H9 (cell line): ENCODE measurements around the gene ZSCAN16. TPM values are rescaled to one million over a fixed set of nuclear protein-coding genes. Genes with fewer than 3 reads are reported as not detected.

Experiments used
- DNase-seq: peaks from one replicate; pipeline ENCODE4 v3.0.0-alpha.2; 2017
- H2AFZ ChIP-seq: one replicate; pipeline ENCODE4 v1.6.1; 2013; ENCODE audit warnings: mild to moderate bottlenecking, low read length, control low read depth, moderate library complexity
- H2AK5ac ChIP-seq: 2 replicates; pipeline ENCODE4 v1.6.1; 2013; ENCODE audit warnings: low read length, control low read depth, mixed read lengths; ENCODE audit not compliant: insufficient read length
- H2BK120ac ChIP-seq: one replicate; pipeline ENCODE4 v1.6.1; 2013; ENCODE audit warnings: low read depth, mild to moderate bottlenecking, low read length, control low read depth, inconsistent platforms; ENCODE audit not compliant: poor library complexity, severe bottlenecking
- H2BK12ac ChIP-seq: 2 replicates; pipeline ENCODE4 v1.6.1; 2013; ENCODE audit warnings: low read length, control low read depth, mixed read lengths, low read depth; ENCODE audit not compliant: insufficient read length
- H2BK15ac ChIP-seq: 2 replicates; pipeline ENCODE4 v1.6.1; 2013; ENCODE audit warnings: low read depth, low read length, control low read depth
- H2BK20ac ChIP-seq: one replicate; pipeline ENCODE4 v1.6.1; 2013; ENCODE audit warnings: low read depth, mild to moderate bottlenecking, low read length, control low read depth, inconsistent platforms; ENCODE audit not compliant: poor library complexity, severe bottlenecking
- H2BK5ac ChIP-seq: 2 replicates; pipeline ENCODE4 v1.6.1; 2013; ENCODE audit warnings: low read length, control low read depth, mixed read lengths; ENCODE audit not compliant: insufficient read length
- H3K14ac ChIP-seq: 2 replicates; pipeline ENCODE4 v1.6.1; 2013; ENCODE audit warnings: low read length, control low read depth; ENCODE audit not compliant: insufficient read depth
- H3K18ac ChIP-seq: 2 replicates; pipeline ENCODE4 v1.6.1; 2013; ENCODE audit warnings: low read depth, mild to moderate bottlenecking, mixed read lengths, low read length, control low read depth; ENCODE audit not compliant: insufficient read length
- H3K23ac ChIP-seq: 2 replicates; pipeline ENCODE4 v1.6.1; 2013; ENCODE audit warnings: low read length, control low read depth, mixed read lengths, low read depth; ENCODE audit not compliant: insufficient read length
- H3K23me2 ChIP-seq: 2 replicates; pipeline ENCODE4 v1.6.1; 2013; ENCODE audit warnings: low read depth, mild to moderate bottlenecking, mixed read lengths, low read length, control low read depth; ENCODE audit not compliant: insufficient read length, poor library complexity, severe bottlenecking
- H3K27ac ChIP-seq: 2 replicates; pipeline ENCODE4 v1.5.1; 2013; ENCODE audit warnings: low read length, control low read depth, mixed read lengths, low read depth; ENCODE audit not compliant: insufficient read length
- H3K27me3 ChIP-seq: 2 replicates; pipeline ENCODE4 v1.6.1; 2013; ENCODE audit warnings: low read length, control low read depth, inconsistent platforms; ENCODE audit not compliant: insufficient read depth
- H3K4ac ChIP-seq: 2 replicates; pipeline ENCODE4 v1.6.1; 2013; ENCODE audit warnings: low read depth, mild to moderate bottlenecking, control low read depth, inconsistent platforms, low read length, moderate library complexity
- H3K4me1 ChIP-seq: 2 replicates; pipeline ENCODE4 v1.6.1; 2013; ENCODE audit warnings: low read length, control low read depth, inconsistent platforms; ENCODE audit not compliant: insufficient read depth
- H3K4me2 ChIP-seq: 2 replicates; pipeline ENCODE4 v1.6.1; 2013; ENCODE audit warnings: low read length, control low read depth, mixed read lengths; ENCODE audit not compliant: insufficient read length, insufficient read depth
- H3K56ac ChIP-seq: 2 replicates; pipeline ENCODE4 v1.6.1; 2013; ENCODE audit warnings: low read depth, mild to moderate bottlenecking, mixed read lengths, low read length, control low read depth; ENCODE audit not compliant: insufficient read length
- H3K79me1 ChIP-seq: 2 replicates; pipeline ENCODE4 v1.6.1; 2013; ENCODE audit warnings: low read depth, mild to moderate bottlenecking, moderate library complexity, low read length, control low read depth, inconsistent platforms; ENCODE audit not compliant: insufficient read depth, poor library complexity, severe bottlenecking
- H3K79me2 ChIP-seq: 2 replicates; pipeline ENCODE4 v1.6.1; 2013; ENCODE audit warnings: low read length, control low read depth, inconsistent platforms; ENCODE audit not compliant: insufficient read depth
- H3K9ac ChIP-seq: 2 replicates; pipeline ENCODE4 v1.6.1; 2013; ENCODE audit warnings: low read length, control low read depth, mixed read lengths; ENCODE audit not compliant: insufficient read length; ENCODE audit errors: extremely low read depth
- H3K9me3 ChIP-seq: one replicate; pipeline ENCODE4 v1.6.1; 2013; ENCODE audit warnings: low read depth, low read length, inconsistent platforms; ENCODE audit not compliant: control insufficient read depth
- H3T11ph ChIP-seq: one replicate; pipeline ENCODE4 v1.6.1; 2013; ENCODE audit warnings: mild to moderate bottlenecking, low read length, control low read depth, inconsistent platforms
- H4K20me1 ChIP-seq: one replicate; pipeline ENCODE4 v1.6.1; 2013; ENCODE audit not compliant: control insufficient read depth, insufficient read length, insufficient read depth
- H4K5ac ChIP-seq: 2 replicates; pipeline ENCODE4 v1.6.1; 2013; ENCODE audit warnings: low read depth, mild to moderate bottlenecking, mixed read lengths, low read length, control low read depth; ENCODE audit not compliant: insufficient read length
- H4K8ac ChIP-seq: replicated peaks from 2 replicates; pipeline ENCODE4 v1.6.1; 2013; ENCODE audit warnings: low read length, control low read depth, mixed read lengths, low read depth; ENCODE audit not compliant: insufficient read length
- H4K91ac ChIP-seq: 2 replicates; pipeline ENCODE4 v1.6.1; 2013; ENCODE audit warnings: low read depth, mild to moderate bottlenecking, moderate library complexity, mixed read lengths, low read length, control low read depth; ENCODE audit not compliant: insufficient read length
- H3K27ac Mint-ChIP-seq, 3 experiments: 2 replicates in 2 of 3; 3 replicates in 1 of 3; pipeline ENCODE4 v1.8.0; 2020 to 2021; ENCODE audit warnings: mixed read lengths in 3 of 3, mild to moderate bottlenecking in 1 of 3, moderate library complexity in 1 of 3
- H3K27me3 Mint-ChIP-seq: 2 replicates; pipeline ENCODE4 v1.8.0; 2021; ENCODE audit warnings: low read depth, mild to moderate bottlenecking, moderate library complexity, mixed read lengths
- H3K36me3 Mint-ChIP-seq, 3 experiments: 2 replicates in 2 of 3; 3 replicates in 1 of 3; pipeline ENCODE4 v1.8.0; 2020 to 2021; ENCODE audit warnings: low read depth in 3 of 3, mixed read lengths in 3 of 3; ENCODE audit not compliant: insufficient read depth in 1 of 3
- H3K4me1 Mint-ChIP-seq, 2 experiments: 2 replicates each; pipeline ENCODE4 v1.8.0; 2020; ENCODE audit warnings: mixed read lengths in 2 of 2
- H3K4me3 Mint-ChIP-seq, 2 experiments: 2 replicates in 1 of 2; 3 replicates in 1 of 2; pipeline ENCODE4 v1.8.0; 2020 to 2021; ENCODE audit warnings: mild to moderate bottlenecking in 2 of 2, mixed read lengths in 2 of 2, moderate library complexity in 1 of 2
- H3K9me3 Mint-ChIP-seq, 2 experiments: 2 replicates in 1 of 2; 3 replicates in 1 of 2; pipeline ENCODE4 v1.8.0; 2020; ENCODE audit warnings: mild to moderate bottlenecking in 2 of 2, mixed read lengths in 2 of 2, moderate library complexity in 1 of 2
- CTCF ChIP-seq: fragments of 200-600 bp; sonication (generic); conservative IDR thresholded peaks from 3 replicates; pipeline ENCODE4 v1.8.0; 2021; ENCODE audit warnings: antibody characterized with exemption, mild to moderate bottlenecking
- WGBS: extraction: QIAGEN DNeasy Blood & Tissue Kit; methylation state at CpG from one replicate; pipeline ENCODE4 v1.1.7; 2013; ENCODE audit warnings: missing lambda C conversion rate, low lambda C conversion rate, mixed read lengths; ENCODE audit not compliant: insufficient read length; ENCODE audit errors: extremely low coverage; 5-methylcytosine and 5-hydroxymethylcytosine counted together
- total RNA-seq: library from RNA; stranded (reverse); gene quantifications from 2 replicates; pipeline ENCODE4 v1.2.1, GENCODE V29; 2021

The ZSCAN16 gene
- total RNA-seq, 1 experiment from 2014 or later, result 11.0 TPM

- no peak overlapping the region for H3K23ac ChIP-seq
- TF ChIP-seq CTCF, result no peak
- no peaks in the 10 kb centered on the region for H3K79me2 ChIP-seq
- Mint-ChIP-seq H3K36me3 (no peaks in the 10 kb centered on the region; a peak in 1 of 7 replicates), H3K27ac (no peak overlapping the region), H3K4me3 (no peak overlapping the region), H3K4me1 (no peaks in the 10 kb centered on the region), H3K27me3 (peaks cover 35% of the 10 kb centered on the region), H3K9me3 (peaks cover 6 to 8% of the 10 kb centered on the region in 2 experiments; a peak in 3 of 5 replicates)
- H4K20me1 ChIP-seq, result no peaks in the 10 kb centered on the region
- H3K27ac ChIP-seq, result no peak overlapping the region
- H4K8ac ChIP-seq, result no peak overlapping the region
- H2BK5ac ChIP-seq, result no peak overlapping the region
- H3K9me3 ChIP-seq, result no peaks in the 10 kb centered on the region
- H4K91ac ChIP-seq, result no peak overlapping the region
- no peak overlapping the region for H3K4ac ChIP-seq
- no peak overlapping the region for H3K14ac ChIP-seq
- H3K4me2 ChIP-seq, result no peak overlapping the region
- H2AK5ac ChIP-seq, result no peak overlapping the region
- H4K5ac ChIP-seq, result no peak overlapping the region
- H2BK120ac ChIP-seq, result no peak overlapping the region
- H3K27me3 ChIP-seq, result no peaks in the 10 kb centered on the region
- no peak overlapping the region for H3T11ph ChIP-seq
- no peak overlapping the region for H3K56ac ChIP-seq
- H3K4me1 ChIP-seq, result no peaks in the 10 kb centered on the region
- H3K9ac ChIP-seq, result no peak overlapping the region
- H2BK12ac ChIP-seq, result no peak overlapping the region
- H3K79me1 ChIP-seq, result no peaks in the 10 kb centered on the region
- WGBS, result no CpG with 5 or more reads among the region's 1 CpG
- H2AFZ ChIP-seq, result no peak overlapping the region
- no peak for DNase-seq
- no peak overlapping the region for H2BK15ac ChIP-seq
- H3K23me2 ChIP-seq, result no peaks in the 10 kb centered on the region
- H2BK20ac ChIP-seq, result no peak overlapping the region
- no peak overlapping the region for H3K18ac ChIP-seq
Measured at GRCh38 chr6:28176373-28176772, 52.0 kb downstream of the ZSCAN16 start.

Other genes with a start within 250 kb of the ZSCAN16 start
- not detected in 2 replicates for gene OR2B2, start 212.2 kb upstream of the ZSCAN16 start, total RNA-seq
- gene OR2B6, start 167.4 kb upstream of the ZSCAN16 start, total RNA-seq, result not detected in 2 replicates
- gene ZNF165, start 44.0 kb upstream of the ZSCAN16 start, total RNA-seq, result 5.8 and 6.3 TPM in 2 replicates
- 22.4 and 25.4 TPM in 2 replicates for gene ZKSCAN8, start 17.3 kb downstream of the ZSCAN16 start, total RNA-seq
- gene ZSCAN9, start 100.7 kb downstream of the ZSCAN16 start, total RNA-seq, result 11.5 and 12.7 TPM in 2 replicates
- 8.2 and 8.8 TPM in 2 replicates for gene ZKSCAN4, start 127.7 kb downstream of the ZSCAN16 start, total RNA-seq
- gene NKAPL, start 134.7 kb downstream of the ZSCAN16 start, total RNA-seq, result 0.13 TPM in 1 of 2 replicates, not detected in the other
- 9.0 TPM in 2 replicates for gene ZSCAN26, start 142.5 kb downstream of the ZSCAN16 start, total RNA-seq
- gene PGBD1, start 157.0 kb downstream of the ZSCAN16 start, total RNA-seq, result 8.1 and 10.1 TPM in 2 replicates
- 3.6 and 7.1 TPM in 2 replicates for gene ZSCAN31, start 211.5 kb downstream of the ZSCAN16 start, total RNA-seq
- gene ZKSCAN3, start 225.3 kb downstream of the ZSCAN16 start, total RNA-seq, result 7.3 and 8.7 TPM in 2 replicates